NK-92 treated with Interleukin-12 subunit alpha and Interleukin-12 subunit beta, amount 100 ng/mL, for 24 hours (cell line): ENCODE data around the gene LYRM4.

Experiments used
- DNase-seq: peaks from one replicate; lab custom pipeline; 2025; lab: John Stamatoyannopoulos, UW

Gene LYRM4

GRCh38 chr6:5246141-5247097 is 14.3 kb downstream of the LYRM4 start:
- no peak for DNase-seq

GRCh38 chr6:5243069-5243468 is 17.7 kb downstream of the LYRM4 start:
- no peak for DNase-seq

DNA sequence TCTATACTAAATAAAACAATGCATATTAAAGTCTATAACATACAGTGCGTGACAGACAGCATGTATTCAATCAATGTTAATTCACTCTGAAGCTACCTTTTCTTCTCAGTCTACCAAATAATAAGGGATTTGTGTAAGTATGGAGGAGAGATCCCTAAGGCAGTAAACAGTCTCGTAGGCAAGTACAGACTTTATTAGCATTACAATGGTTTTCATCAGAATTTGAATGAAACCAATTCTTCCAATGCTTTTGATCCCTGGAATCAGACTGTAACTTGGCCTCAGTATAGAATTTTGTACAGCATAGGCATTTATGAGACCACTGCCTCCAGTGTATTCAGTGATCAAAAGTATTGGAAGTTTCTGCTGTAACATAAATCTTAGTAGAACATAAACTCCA is 19.5 kb downstream of the LYRM4 start:
- DNase-seq: no peak

- DNase-seq: no peak
Measured at GRCh38 chr6:5238336-5238735, 22.4 kb downstream of the LYRM4 start.

DNA sequence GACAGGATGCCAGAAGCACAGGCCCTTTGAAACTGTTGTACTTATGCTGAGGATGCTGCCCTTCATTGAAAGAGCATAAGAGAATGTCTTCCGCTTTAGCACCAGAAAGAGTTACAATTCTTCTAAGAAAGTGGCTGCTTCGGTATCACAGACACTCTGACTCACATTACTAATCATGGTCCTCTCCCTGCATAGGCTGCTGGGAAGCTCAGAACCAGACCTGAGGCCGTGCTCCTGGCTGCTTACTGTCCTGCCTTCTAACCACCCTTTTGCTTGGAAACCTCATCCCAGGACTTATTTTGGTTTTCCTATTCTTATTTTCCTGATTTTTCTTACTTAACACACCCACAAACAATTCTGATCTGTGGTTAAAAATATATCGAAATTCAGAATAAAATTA is 22.9 kb downstream of the LYRM4 start:
- no peak for DNase-seq

DNA sequence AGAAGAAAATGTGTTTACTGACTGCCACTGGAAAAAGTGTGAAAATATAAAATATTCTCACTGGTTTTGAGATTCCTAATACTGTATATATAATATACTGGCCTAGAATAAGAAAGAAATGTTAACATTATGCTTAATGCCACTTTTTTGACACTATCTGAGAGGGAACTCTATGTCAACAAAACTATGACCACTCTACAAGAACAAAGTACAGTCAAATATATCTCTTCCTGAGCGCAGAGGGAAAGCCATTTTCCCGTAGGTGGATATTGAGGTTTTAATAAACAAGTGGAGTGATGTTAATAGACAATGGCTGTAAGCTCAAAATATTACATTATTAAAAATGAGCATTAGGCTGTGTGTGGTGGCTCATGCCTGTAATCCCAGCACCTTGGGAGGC is 24.9 kb downstream of the LYRM4 start:
- no peak for DNase-seq

DNA sequence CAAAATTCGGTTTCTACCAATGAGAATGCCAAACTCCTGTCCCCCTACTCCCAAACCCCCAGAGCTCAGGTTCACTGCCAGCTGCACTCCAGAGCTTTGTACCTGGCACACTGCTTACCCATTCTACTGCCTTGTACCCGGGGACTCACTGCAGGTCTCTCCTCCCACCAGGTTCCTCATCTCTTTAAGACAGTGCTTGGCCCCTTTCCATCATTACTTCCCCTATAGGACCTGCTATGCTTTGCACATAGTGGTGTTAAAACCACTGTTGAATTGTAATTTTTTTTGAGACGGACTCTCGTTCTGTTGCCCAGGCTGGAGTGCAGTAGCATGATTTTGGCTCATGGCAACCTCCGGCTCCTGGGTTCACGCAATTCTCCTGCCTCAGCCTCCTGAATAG is 25.9 kb downstream of the LYRM4 start:
- DNase-seq: no peak

GRCh38 chr6:5231289-5231688 is 29.5 kb downstream of the LYRM4 start:
- no peak for DNase-seq

DNA sequence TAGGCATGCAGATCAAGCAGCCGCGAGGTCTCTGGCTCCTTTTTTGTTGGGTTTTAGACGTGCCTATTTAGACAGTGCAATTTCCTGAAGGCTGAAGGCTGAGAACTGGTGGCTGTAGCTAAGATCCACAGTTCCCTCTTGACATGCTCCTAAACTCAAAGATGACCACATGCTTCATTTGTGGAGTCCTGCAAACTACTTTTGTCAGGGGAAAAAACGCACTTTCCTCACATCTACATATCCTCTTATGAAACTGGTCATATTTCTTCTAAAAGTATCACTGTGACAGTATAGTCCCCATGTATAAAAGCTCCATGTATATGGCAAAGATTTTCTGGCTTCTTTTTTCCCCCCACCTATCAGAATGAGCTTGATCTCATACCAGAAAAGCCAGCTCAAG is 30.7 kb downstream of the LYRM4 start:
- DNase-seq: no peak

DNA sequence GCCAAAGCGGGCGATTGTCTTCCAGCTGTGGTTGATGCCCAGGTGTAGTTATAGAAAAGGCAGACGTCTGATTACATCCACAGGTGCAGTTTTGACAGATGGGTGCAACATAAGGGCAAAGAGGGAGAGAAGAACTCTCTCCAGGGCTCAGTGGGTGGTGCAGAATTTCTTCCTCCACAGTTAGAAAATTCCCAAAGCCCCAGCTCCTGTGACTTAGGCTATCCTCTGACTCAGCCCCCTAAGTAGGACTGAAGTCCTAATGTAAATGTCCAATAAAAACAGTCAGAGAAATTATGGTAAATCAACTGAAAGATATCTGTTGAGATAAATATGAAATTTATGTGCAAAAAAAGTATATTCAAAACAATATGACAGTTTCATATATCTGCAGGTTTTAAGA is 31.4 kb downstream of the LYRM4 start:
- DNase-seq: no peak

DNA sequence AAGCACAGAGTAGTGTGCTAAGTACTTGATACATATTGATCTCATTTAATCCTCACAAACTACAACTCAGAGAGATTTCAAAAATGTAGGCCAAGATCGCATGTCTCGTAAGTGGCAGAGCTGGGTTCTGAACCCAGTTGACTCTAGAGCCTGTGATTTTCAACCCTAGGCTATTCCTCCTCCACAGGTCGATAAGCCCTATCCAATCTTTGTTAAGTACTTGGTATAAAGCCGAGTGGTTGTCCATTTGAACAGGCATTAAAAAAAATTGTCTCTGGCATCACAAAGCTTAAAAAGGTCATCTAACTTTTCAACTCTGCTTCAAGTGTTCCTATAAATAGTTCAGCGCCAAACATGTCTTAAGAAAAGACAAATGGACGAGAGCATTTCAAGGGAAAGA is 37.4 kb downstream of the LYRM4 start:
- DNase-seq: no peak

DNA sequence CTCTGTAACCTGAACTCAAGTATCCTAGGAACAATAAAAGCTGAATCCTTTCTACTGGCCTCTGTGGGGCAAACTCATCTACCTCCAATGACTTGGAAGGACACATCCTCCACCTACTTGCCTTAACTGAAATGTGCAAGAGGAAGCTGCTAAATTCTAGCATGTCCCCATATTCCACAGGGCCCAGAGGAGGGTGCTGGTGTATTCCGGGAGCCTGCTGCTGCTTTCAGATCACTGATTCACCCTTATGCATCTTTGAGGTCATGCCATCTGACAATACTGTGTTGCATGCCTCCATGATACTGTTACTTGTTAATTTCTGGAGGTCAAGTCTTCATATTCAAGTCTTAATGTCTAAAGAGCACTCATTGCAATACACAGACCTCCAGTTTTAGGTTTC is 40.3 kb downstream of the LYRM4 start:
- no peak for DNase-seq

DNA sequence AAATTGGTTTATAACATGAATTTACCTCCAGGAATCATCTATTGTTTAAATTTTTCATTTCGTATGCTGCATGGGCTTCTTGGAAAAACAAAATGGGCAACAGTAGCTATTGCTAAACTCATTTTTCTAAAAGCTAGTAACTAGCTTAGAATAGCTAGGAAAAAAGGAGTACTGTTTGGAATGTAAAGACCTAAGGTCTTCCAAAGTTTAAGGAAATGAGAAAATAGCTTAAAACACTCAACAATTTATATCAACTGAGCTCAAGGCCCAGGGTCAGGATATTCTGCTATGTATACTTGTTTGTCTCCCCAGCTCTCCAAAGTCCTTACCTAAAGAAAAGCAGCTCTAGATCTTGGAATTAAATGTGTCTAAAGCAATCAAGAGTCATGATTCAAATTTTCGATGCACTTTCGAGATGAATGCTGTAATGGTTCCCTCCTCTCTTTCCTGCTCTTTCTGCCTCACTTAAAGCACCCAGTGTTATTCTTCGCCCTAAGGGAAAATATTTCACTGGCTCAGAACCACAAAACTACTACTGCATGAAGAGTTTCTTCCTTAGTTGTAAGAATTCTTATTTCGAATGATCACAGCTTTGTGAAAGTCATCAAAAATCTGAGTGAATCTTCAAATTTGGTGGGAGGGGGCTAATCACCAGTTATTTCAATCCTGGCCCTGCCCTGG is 41.6 kb downstream of the LYRM4 start:
- no peak for DNase-seq

GRCh38 chr6:5217356-5217755 is 43.4 kb downstream of the LYRM4 start:
- no peak for DNase-seq

DNA sequence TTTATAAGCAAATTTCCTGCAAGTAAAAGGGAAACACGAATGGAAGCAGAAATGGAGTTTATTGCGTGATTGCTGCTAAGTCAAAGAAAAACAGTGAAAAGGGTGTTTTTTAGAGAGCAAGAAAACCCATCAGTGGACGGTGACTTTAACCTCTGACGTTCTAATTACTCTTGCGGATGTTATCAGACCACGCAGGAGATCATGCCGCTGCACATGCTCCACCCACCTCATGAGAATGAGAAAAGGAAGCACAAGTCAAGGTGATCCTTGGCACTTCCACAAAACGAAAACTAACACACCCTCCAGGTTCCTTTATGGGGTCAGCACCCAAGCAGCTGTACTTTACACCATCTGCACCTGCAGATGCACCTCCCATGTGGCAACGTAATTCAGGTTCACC is 45.0 kb downstream of the LYRM4 start:
- DNase-seq: no peak

- no peak for DNase-seq
Measured at GRCh38 chr6:5215159-5215558, 45.6 kb downstream of the LYRM4 start.

DNA sequence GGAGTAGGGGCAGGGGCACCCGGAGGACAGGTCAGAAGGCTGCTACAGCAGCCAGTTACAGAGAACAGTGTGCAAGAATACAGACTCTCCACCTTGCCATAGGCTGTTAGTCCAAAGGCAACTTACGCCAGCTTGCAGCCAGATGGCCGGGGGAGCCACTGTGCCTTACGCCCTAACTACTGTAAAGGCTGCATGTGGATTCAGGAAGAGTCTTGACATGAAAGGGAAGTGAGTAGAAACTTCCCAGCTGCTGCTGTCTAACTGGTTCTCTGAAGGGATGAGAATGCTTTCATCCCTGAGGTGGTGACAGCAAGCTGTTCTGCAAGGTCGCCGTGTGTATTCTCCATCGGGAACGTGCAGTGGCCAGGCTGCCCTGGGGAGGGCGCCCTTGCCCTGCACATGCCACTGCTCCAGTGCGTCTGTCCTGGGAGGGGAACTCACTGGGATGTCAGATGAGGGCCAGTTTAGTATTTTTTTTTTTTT is 46.1 kb downstream of the LYRM4 start:
- DNase-seq: no peak

DNA sequence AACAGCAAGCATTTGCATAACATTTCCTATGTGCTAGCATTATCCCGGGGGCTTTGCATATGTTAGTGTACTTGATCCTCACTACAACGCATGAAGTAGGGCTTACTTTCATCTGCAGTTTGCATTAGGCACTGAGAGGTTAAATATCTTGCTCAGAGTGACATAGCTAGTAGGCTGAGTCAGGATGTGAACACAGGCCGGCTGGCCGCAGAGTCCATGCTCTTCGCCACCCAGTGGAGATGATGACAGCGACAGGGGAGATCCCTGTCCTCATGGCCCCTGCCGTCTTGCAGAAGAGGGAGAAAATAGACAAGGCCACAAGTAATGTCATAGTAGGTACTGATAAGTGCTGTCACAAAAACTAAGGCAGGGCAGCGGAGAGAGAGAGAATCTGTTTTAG is 46.9 kb downstream of the LYRM4 start:
- DNase-seq: no peak

DNA sequence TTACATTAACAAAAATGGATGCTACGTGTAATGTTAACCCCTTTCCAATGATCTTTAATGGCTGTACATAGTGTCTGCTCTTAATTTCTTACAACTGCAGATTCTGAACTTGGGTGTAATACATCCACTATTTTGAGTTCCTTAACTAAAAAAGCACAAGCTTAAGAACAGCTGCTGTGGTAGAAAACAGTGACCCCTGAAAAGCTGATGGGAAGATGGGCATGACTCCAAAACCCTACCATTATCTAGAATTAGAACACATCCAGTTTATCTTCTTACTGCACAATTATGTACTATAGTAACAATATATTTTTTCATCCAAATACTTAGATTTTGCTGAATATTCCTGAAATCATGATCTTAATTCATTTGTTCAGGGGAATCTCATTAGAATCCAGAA is 49.3 kb downstream of the LYRM4 start:
- no peak for DNase-seq

- no peak for DNase-seq
Measured at GRCh38 chr6:5208471-5208971, 52.2 kb downstream of the LYRM4 start.

- no peak for DNase-seq
Measured at GRCh38 chr6:5208057-5208456, 52.7 kb downstream of the LYRM4 start.

DNA sequence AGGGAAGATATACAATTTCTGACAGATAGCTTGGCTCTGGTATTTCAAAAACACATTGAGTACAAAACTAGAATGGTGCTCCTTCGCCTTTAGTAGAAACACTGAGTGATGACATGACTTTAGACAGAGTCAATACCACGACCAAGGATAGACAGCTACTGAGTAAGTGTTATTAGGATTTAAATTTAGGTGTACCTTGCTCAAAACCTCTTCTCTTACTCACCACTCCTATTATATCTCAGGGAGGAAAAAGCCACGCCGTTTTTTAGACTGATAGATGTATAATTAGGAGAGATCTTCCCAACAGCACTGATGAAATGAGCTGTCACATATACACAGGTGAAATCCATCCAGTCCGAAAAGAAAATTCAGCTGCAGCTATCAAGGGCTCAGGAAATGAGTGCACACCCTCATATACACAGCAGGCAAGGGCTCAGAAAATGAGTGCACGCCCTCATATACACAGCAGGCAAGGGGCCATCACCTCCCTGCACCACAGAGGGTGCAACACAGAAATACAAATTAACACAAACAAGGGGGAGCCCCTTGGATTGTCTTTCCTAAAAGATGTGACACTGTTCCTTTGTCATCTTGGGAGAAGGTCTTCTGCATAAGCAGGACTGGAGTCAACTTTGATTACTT is 53.7 kb downstream of the LYRM4 start:
- no peak for DNase-seq
